ENCODE data around the gene ITGAL.
"Not testable (repeated sequence)": the region's sequence is repeated elsewhere in the genome, so short reads cannot be mapped to it uniquely, and the experiment has no call there.

- TF ChIP-seq EZH2 (IDR thresholded peaks at IDR 0.05); POLR2AphosphoS5 (IDR thresholded peaks at IDR 0.05; ENCODE audit: borderline replicate concordance, low read depth, low read length); FOXP2 (optimal IDR thresholded peaks at IDR 0.05; ENCODE audit: control extremely low read depth, extremely low read length, insufficient read depth): not testable (repeated sequence)
These were observed 11.1 kb upstream of the ITGAL start for GRCh38 chr16:30461426-30461825.
